ENCODE measurements around the gene EXOSC9. TPM values are rescaled to one million over a fixed set of nuclear protein-coding genes. Genes with fewer than 3 reads are reported as not detected.
A peak's percentile ranks its signal among the peaks of the same experiment; 100 is the strongest.

Gene EXOSC9
- total RNA-seq, 1 experiment from 2014 or later = 35.5 TPM

- DNase-seq (ENCODE audit: low read depth, low spot score) = no peak
- in situ Hi-C loops (cut with HindIII; ENCODE audit: low pct_unique_long_range_greater_than_20kb, low sequenced_read_pairs) = no loop called here
Observed at GRCh38 chr4:121814756-121815155, 13.6 kb downstream of the EXOSC9 start.

- in situ Hi-C loops (cut with HindIII; ENCODE audit: low pct_unique_long_range_greater_than_20kb, low sequenced_read_pairs) = no loop called here
- DNase-seq (ENCODE audit: low read depth, low spot score) = no peak
Observed at GRCh38 chr4:121817006-121817405, 15.9 kb downstream of the EXOSC9 start.

- no peak for DNase-seq (ENCODE audit: low read depth, low spot score)
- in situ Hi-C loops (cut with HindIII; ENCODE audit: low pct_unique_long_range_greater_than_20kb, low sequenced_read_pairs) = no loop called here
Observed at GRCh38 chr4:121817701-121818100, 16.6 kb downstream of the EXOSC9 start.

- DNase-seq (ENCODE audit: low read depth, low spot score) = no peak
- in situ Hi-C loops (cut with HindIII; ENCODE audit: low pct_unique_long_range_greater_than_20kb, low sequenced_read_pairs) = no loop called here
Observed at GRCh38 chr4:121818215-121818614, 17.1 kb downstream of the EXOSC9 start.

GRCh38 chr4:121819216-121819965 lies 18.3 kb downstream of the EXOSC9 start:
- in situ Hi-C loops (cut with HindIII; ENCODE audit: low pct_unique_long_range_greater_than_20kb, low sequenced_read_pairs) = no loop called here
- DNase-seq (ENCODE audit: low read depth, low spot score) = no peak

- DNase-seq (ENCODE audit: low read depth, low spot score) = no peak
- in situ Hi-C loops (cut with HindIII; ENCODE audit: low pct_unique_long_range_greater_than_20kb, low sequenced_read_pairs) = no loop called here
Observed at GRCh38 chr4:121822047-121822446, 20.9 kb downstream of the EXOSC9 start.

GRCh38 chr4:121822796-121823504 lies 21.8 kb downstream of the EXOSC9 start:
- DNase-seq (ENCODE audit: low read depth, low spot score) = peak; percentile 24
- in situ Hi-C loops (cut with HindIII; ENCODE audit: low pct_unique_long_range_greater_than_20kb, low sequenced_read_pairs) = no loop called here

- DNase-seq (ENCODE audit: low read depth, low spot score) = peak; percentile 96
Observed at GRCh38 chr4:121823505-121824170, 22.5 kb downstream of the EXOSC9 start, which contains the start of gene CCNA2. CCNA2 (minus strand) TSS chr4:121823883; CDS start chr4:121823628, 255 bp downstream.

GRCh38 chr4:121824171-121824527 lies 23.0 kb downstream of the EXOSC9 start:
- no peak for DNase-seq (ENCODE audit: low read depth, low spot score)
- in situ Hi-C loops (cut with HindIII; ENCODE audit: low pct_unique_long_range_greater_than_20kb, low sequenced_read_pairs) = no loop called here

More at GRCh38 chr4:121823505-121824170, 22.5 kb downstream of the EXOSC9 start, which contains the start of gene CCNA2:
- in situ Hi-C loops (cut with HindIII; ENCODE audit: low pct_unique_long_range_greater_than_20kb, low sequenced_read_pairs) = no loop called here

- no peak for DNase-seq (ENCODE audit: low read depth, low spot score)
- in situ Hi-C loops (cut with HindIII; ENCODE audit: low pct_unique_long_range_greater_than_20kb, low sequenced_read_pairs) = no loop called here
Observed at GRCh38 chr4:121824950-121825349, 23.8 kb downstream of the EXOSC9 start.

GRCh38 chr4:121827853-121828252 lies 26.7 kb downstream of the EXOSC9 start:
- no peak for DNase-seq (ENCODE audit: low read depth, low spot score)
- in situ Hi-C loops (cut with HindIII; ENCODE audit: low pct_unique_long_range_greater_than_20kb, low sequenced_read_pairs) = no loop called here

- in situ Hi-C loops (cut with HindIII; ENCODE audit: low pct_unique_long_range_greater_than_20kb, low sequenced_read_pairs) = no loop called here
- DNase-seq (ENCODE audit: low read depth, low spot score) = no peak
Observed at GRCh38 chr4:121829511-121829910, 28.4 kb downstream of the EXOSC9 start.

GRCh38 chr4:121838136-121838535 lies 37.0 kb downstream of the EXOSC9 start:
- in situ Hi-C loops (cut with HindIII; ENCODE audit: low pct_unique_long_range_greater_than_20kb, low sequenced_read_pairs) = no loop called here
- DNase-seq (ENCODE audit: low read depth, low spot score) = no peak

- in situ Hi-C loops (cut with HindIII; ENCODE audit: low pct_unique_long_range_greater_than_20kb, low sequenced_read_pairs) = no loop called here
Observed at GRCh38 chr4:121842862-121843261, 41.7 kb downstream of the EXOSC9 start.

GRCh38 chr4:121846662-121847061 lies 45.5 kb downstream of the EXOSC9 start:
- DNase-seq (ENCODE audit: low read depth, low spot score) = no peak
- in situ Hi-C loops (cut with HindIII; ENCODE audit: low pct_unique_long_range_greater_than_20kb, low sequenced_read_pairs) = no loop called here

More at GRCh38 chr4:121842862-121843261, 41.7 kb downstream of the EXOSC9 start:
- DNase-seq (ENCODE audit: low read depth, low spot score) = no peak

GRCh38 chr4:121851354-121851753 lies 50.2 kb downstream of the EXOSC9 start:
- no peak for DNase-seq (ENCODE audit: low read depth, low spot score)
- in situ Hi-C loops (cut with HindIII; ENCODE audit: low pct_unique_long_range_greater_than_20kb, low sequenced_read_pairs) = no loop called here

GRCh38 chr4:121860121-121860520 lies 59.0 kb downstream of the EXOSC9 start:
- in situ Hi-C loops (cut with HindIII; ENCODE audit: low pct_unique_long_range_greater_than_20kb, low sequenced_read_pairs) = no loop called here
- DNase-seq (ENCODE audit: low read depth, low spot score) = no peak

- DNase-seq (ENCODE audit: low read depth, low spot score) = no peak
- in situ Hi-C loops (cut with HindIII; ENCODE audit: low pct_unique_long_range_greater_than_20kb, low sequenced_read_pairs) = no loop called here
Observed at GRCh38 chr4:121861426-121861825, 60.3 kb downstream of the EXOSC9 start.

Measured in SK-MEL-5 (cell line).